ENCODE results near the gene KRT74.

The KRT74 gene

GRCh38 chr12:52606581-52607218 lies 33.1 kb upstream of the KRT74 start:
- H2BK12ac ChIP-seq (ENCODE audit: low read length) = no peak overlapping the region
- no peak overlapping the region for H2AK5ac ChIP-seq (ENCODE audit: low read depth, low read length)
- H3K9me3 ChIP-seq (replicated peaks in 1 of 2; ENCODE audit: control insufficient read depth in 2 of 2, insufficient read depth in 1 of 2, low read depth in 1 of 2, low read length in 2 of 2) = no peaks in the 10 kb centered on the region
- peak overlapping the region; percentile 24 for H3K9ac ChIP-seq (ENCODE audit: low read depth, low read length, poor library complexity)
- no peaks in the 10 kb centered on the region for H3K36me3 ChIP-seq (replicated peaks in 1 of 2; ENCODE audit: control insufficient read depth in 2 of 2, insufficient read depth in 2 of 2, low read length in 2 of 2)
- H3K4me2 ChIP-seq (ENCODE audit: insufficient read depth, low read length, poor library complexity, severe bottlenecking) = no peak overlapping the region
- H3K4me1 ChIP-seq (ENCODE audit: control insufficient read depth in 2 of 2, insufficient read depth in 1 of 2, low read depth in 1 of 2, low read length in 2 of 2) = no peaks in the 10 kb centered on the region
- WGBS, 2 donors (ENCODE audit: extremely low coverage in 2 of 2, insufficient read length in 2 of 2, insufficient replicate concordance in 1 of 2) = no CpG with 5 or more reads among the region's 7 CpGs
- H2BK5ac ChIP-seq (ENCODE audit: low read length) = no peak overlapping the region
- no peaks in the 10 kb centered on the region for H3K79me1 ChIP-seq (ENCODE audit: low read depth, low read length)
- no peak overlapping the region for H2AFZ ChIP-seq (ENCODE audit: low read length)
- no peak overlapping the region for H3K23ac ChIP-seq (ENCODE audit: low read depth, low read length, poor library complexity)
- H3K4me3 ChIP-seq (ENCODE audit: low read length in 2 of 2) = no peak overlapping the region
- no peak overlapping the region for H3K14ac ChIP-seq (ENCODE audit: low read length)
- H4K91ac ChIP-seq (ENCODE audit: low read depth, low read length, poor library complexity) = no peak overlapping the region
- no peak overlapping the region for H3K4ac ChIP-seq (ENCODE audit: low read length)
- no peak overlapping the region for H2BK15ac ChIP-seq (ENCODE audit: low read length)
- no peak overlapping the region for H2BK120ac ChIP-seq (ENCODE audit: low read depth, low read length)
- peaks cover 0 to 5% (median 0%) of the 10 kb centered on the region in 3 experiments for H3K27me3 ChIP-seq (ENCODE audit: control insufficient read depth in 3 of 3, insufficient read depth in 3 of 3, low read depth in 1 of 3, low read length in 3 of 3)
- H3K18ac ChIP-seq (ENCODE audit: low read length) = no peak overlapping the region
- no peak overlapping the region for H4K8ac ChIP-seq (ENCODE audit: low read depth, low read length)
- no peak overlapping the region for H3K27ac ChIP-seq (replicated peaks; ENCODE audit: low read length)
- DNase-seq (ENCODE audit: low spot score) = no peak

GRCh38 chr12:52606096-52606495 lies 32.5 kb upstream of the KRT74 start:
- no peaks in the 10 kb centered on the region for H3K79me1 ChIP-seq (ENCODE audit: low read depth, low read length)
- H2BK120ac ChIP-seq (ENCODE audit: low read depth, low read length) = no peak overlapping the region
- no peak overlapping the region for H2BK15ac ChIP-seq (ENCODE audit: low read length)
- H2AFZ ChIP-seq (ENCODE audit: low read length) = no peak overlapping the region
- H4K8ac ChIP-seq (ENCODE audit: low read depth, low read length) = no peak overlapping the region
- no peak overlapping the region for H3K4ac ChIP-seq (ENCODE audit: low read length)
- H2BK12ac ChIP-seq (ENCODE audit: low read length) = no peak overlapping the region
- WGBS, 2 donors (ENCODE audit: extremely low coverage in 2 of 2, insufficient read length in 2 of 2, insufficient replicate concordance in 1 of 2) = no CpG with 5 or more reads among the region's 3 CpGs
- H2BK5ac ChIP-seq (ENCODE audit: low read length) = no peak overlapping the region
- H3K36me3 ChIP-seq (replicated peaks in 1 of 2; ENCODE audit: control insufficient read depth in 2 of 2, insufficient read depth in 2 of 2, low read length in 2 of 2) = no peaks in the 10 kb centered on the region
- H3K14ac ChIP-seq (ENCODE audit: low read length) = no peak overlapping the region
- H3K27me3 ChIP-seq (ENCODE audit: control insufficient read depth in 3 of 3, insufficient read depth in 3 of 3, low read depth in 1 of 3, low read length in 3 of 3) = peaks cover 0 to 5% (median 0%) of the 10 kb centered on the region in 3 experiments
- no peak overlapping the region for H3K27ac ChIP-seq (replicated peaks; ENCODE audit: low read length)
- H3K18ac ChIP-seq (ENCODE audit: low read length) = no peak overlapping the region
- no peak overlapping the region for H3K4me2 ChIP-seq (ENCODE audit: insufficient read depth, low read length, poor library complexity, severe bottlenecking)
- H3K9me3 ChIP-seq (replicated peaks in 1 of 2; ENCODE audit: control insufficient read depth in 2 of 2, insufficient read depth in 1 of 2, low read depth in 1 of 2, low read length in 2 of 2) = no peaks in the 10 kb centered on the region
- H3K4me1 ChIP-seq (ENCODE audit: control insufficient read depth in 2 of 2, insufficient read depth in 1 of 2, low read depth in 1 of 2, low read length in 2 of 2) = no peaks in the 10 kb centered on the region
- DNase-seq (ENCODE audit: low spot score) = no peak
- no peak overlapping the region for H3K4me3 ChIP-seq (ENCODE audit: low read length in 2 of 2)
- no peak overlapping the region for H4K91ac ChIP-seq (ENCODE audit: low read depth, low read length, poor library complexity)
- H3K9ac ChIP-seq (ENCODE audit: low read depth, low read length, poor library complexity) = no peak overlapping the region
- no peak overlapping the region for H3K23ac ChIP-seq (ENCODE audit: low read depth, low read length, poor library complexity)
- H2AK5ac ChIP-seq (ENCODE audit: low read depth, low read length) = no peak overlapping the region

GRCh38 chr12:52605542-52605941 lies 31.9 kb upstream of the KRT74 start:
- no peaks in the 10 kb centered on the region for H3K9me3 ChIP-seq (replicated peaks in 1 of 2; ENCODE audit: control insufficient read depth in 2 of 2, insufficient read depth in 1 of 2, low read depth in 1 of 2, low read length in 2 of 2)
- DNase-seq (ENCODE audit: low spot score) = no peak
- H3K4me2 ChIP-seq (ENCODE audit: insufficient read depth, low read length, poor library complexity, severe bottlenecking) = no peak overlapping the region
- H3K27ac ChIP-seq (replicated peaks; ENCODE audit: low read length) = no peak overlapping the region
- H3K9ac ChIP-seq (ENCODE audit: low read depth, low read length, poor library complexity) = no peak overlapping the region
- H4K8ac ChIP-seq (ENCODE audit: low read depth, low read length) = no peak overlapping the region
- no CpG with 5 or more reads among the region's 1 CpG for WGBS, 2 donors (ENCODE audit: extremely low coverage in 2 of 2, insufficient read length in 2 of 2, insufficient replicate concordance in 1 of 2)
- no peak overlapping the region for H2BK120ac ChIP-seq (ENCODE audit: low read depth, low read length)
- H2AFZ ChIP-seq (ENCODE audit: low read length) = no peak overlapping the region
- no peak overlapping the region for H3K4ac ChIP-seq (ENCODE audit: low read length)
- H2BK12ac ChIP-seq (ENCODE audit: low read length) = no peak overlapping the region
- no peak overlapping the region for H2AK5ac ChIP-seq (ENCODE audit: low read depth, low read length)
- H3K4me1 ChIP-seq (ENCODE audit: control insufficient read depth in 2 of 2, insufficient read depth in 1 of 2, low read depth in 1 of 2, low read length in 2 of 2) = no peaks in the 10 kb centered on the region
- peaks cover 0 to 5% (median 0%) of the 10 kb centered on the region in 3 experiments for H3K27me3 ChIP-seq (ENCODE audit: control insufficient read depth in 3 of 3, insufficient read depth in 3 of 3, low read depth in 1 of 3, low read length in 3 of 3)
- no peak overlapping the region for H3K23ac ChIP-seq (ENCODE audit: low read depth, low read length, poor library complexity)
- no peaks in the 10 kb centered on the region for H3K36me3 ChIP-seq (replicated peaks in 1 of 2; ENCODE audit: control insufficient read depth in 2 of 2, insufficient read depth in 2 of 2, low read length in 2 of 2)
- H2BK5ac ChIP-seq (ENCODE audit: low read length) = no peak overlapping the region
- H4K91ac ChIP-seq (ENCODE audit: low read depth, low read length, poor library complexity) = no peak overlapping the region
- H3K79me1 ChIP-seq (ENCODE audit: low read depth, low read length) = no peaks in the 10 kb centered on the region
- no peak overlapping the region for H3K18ac ChIP-seq (ENCODE audit: low read length)
- H3K14ac ChIP-seq (ENCODE audit: low read length) = no peak overlapping the region
- no peak overlapping the region for H3K4me3 ChIP-seq (ENCODE audit: low read length in 2 of 2)
- H2BK15ac ChIP-seq (ENCODE audit: low read length) = no peak overlapping the region

- Histone ChIP-seq H2BK15ac (ENCODE audit: low read length) (no peak overlapping the region), H3K9ac (ENCODE audit: low read depth, low read length, poor library complexity) (no peak overlapping the region), H4K8ac (ENCODE audit: low read depth, low read length) (no peak overlapping the region), H3K36me3 (replicated peaks in 1 of 2; ENCODE audit: control insufficient read depth in 2 of 2, insufficient read depth in 2 of 2, low read length in 2 of 2) (no peaks in the 10 kb centered on the region), H2BK12ac (ENCODE audit: low read length) (no peak overlapping the region), H3K4me3 (ENCODE audit: low read length in 2 of 2) (no peak overlapping the region), H3K4me2 (ENCODE audit: insufficient read depth, low read length, poor library complexity, severe bottlenecking) (no peak overlapping the region), H3K79me1 (ENCODE audit: low read depth, low read length) (no peaks in the 10 kb centered on the region), H3K27ac (replicated peaks; ENCODE audit: low read length) (no peak overlapping the region), H3K14ac (ENCODE audit: low read length) (no peak overlapping the region), H2AK5ac (ENCODE audit: low read depth, low read length) (no peak overlapping the region), H3K23ac (ENCODE audit: low read depth, low read length, poor library complexity) (no peak overlapping the region), H2BK120ac (ENCODE audit: low read depth, low read length) (no peak overlapping the region), H4K91ac (ENCODE audit: low read depth, low read length, poor library complexity) (no peak overlapping the region), H3K18ac (ENCODE audit: low read length) (no peak overlapping the region), H3K4me1 (ENCODE audit: control insufficient read depth in 2 of 2, insufficient read depth in 1 of 2, low read depth in 1 of 2, low read length in 2 of 2) (no peaks in the 10 kb centered on the region), H3K4ac (ENCODE audit: low read length) (no peak overlapping the region), H2BK5ac (ENCODE audit: low read length) (no peak overlapping the region), H3K27me3 (ENCODE audit: control insufficient read depth in 3 of 3, insufficient read depth in 3 of 3, low read depth in 1 of 3, low read length in 3 of 3) (peaks cover 0 to 5% (median 0%) of the 10 kb centered on the region in 3 experiments), H2AFZ (ENCODE audit: low read length) (no peak overlapping the region), H3K9me3 (replicated peaks in 1 of 2; ENCODE audit: control insufficient read depth in 2 of 2, insufficient read depth in 1 of 2, low read depth in 1 of 2, low read length in 2 of 2) (no peaks in the 10 kb centered on the region)
- no peak for DNase-seq (ENCODE audit: low spot score)
Observed at GRCh38 chr12:52604859-52605258, 31.2 kb upstream of the KRT74 start.
